K562 (cell line): Measurements from ENCODE around the gene SERHL2. TPM values are rescaled to one million over a fixed set of nuclear protein-coding genes. Genes with fewer than 3 reads are reported as not detected.

Experiments used
- BDP1 ChIP-seq: IDR thresholded peaks from 3 replicates; pipeline ENCODE4 v1.6.1; 2011; ENCODE audit not compliant: insufficient read length, insufficient read depth
- BHLHE40 ChIP-seq: IDR thresholded peaks from 2 replicates; pipeline ENCODE4 v1.6.1; 2011; ENCODE audit warnings: low read length, improper control_type of control experiment
- ELF2 ChIP-seq: fragments of 250-450 bp; sonication (Bioruptor Pico); IDR thresholded peaks from 2 replicates; pipeline ENCODE4 v1.5.0; 2021; ENCODE audit warnings: mild to moderate bottlenecking
- HCFC1 ChIP-seq: IDR thresholded peaks from 2 replicates; pipeline ENCODE4 v1.6.1; 2012; ENCODE audit warnings: low read depth, low read length, improper control_type of control experiment
- MEIS2 ChIP-seq: fragments of 450-650 bp; IDR thresholded peaks from 2 replicates; pipeline ENCODE4 v1.6.1; 2014; ENCODE audit warnings: mild to moderate bottlenecking; ENCODE audit not compliant: partially characterized antibody
- MGA ChIP-seq: fragments of 450-650 bp; IDR thresholded peaks from 2 replicates; pipeline ENCODE4 v1.6.1; 2016; ENCODE audit warnings: mild to moderate bottlenecking, moderate library complexity
- MXD1 ChIP-seq: fragments of 250-450 bp; sonication (Bioruptor Pico); IDR thresholded peaks from 2 replicates; pipeline ENCODE4 v1.8.0; 2021; ENCODE audit warnings: borderline replicate concordance, mild to moderate bottlenecking, moderate library complexity; ENCODE audit not compliant: poor library complexity, severe bottlenecking
- NCOA4 ChIP-seq: fragments of 450-650 bp; IDR thresholded peaks from 2 replicates; pipeline ENCODE4 v1.6.1; 2018; ENCODE audit warnings: mild to moderate bottlenecking; ENCODE audit not compliant: partially characterized antibody
- PBX2 ChIP-seq, 2 experiments: IDR thresholded peaks in 1 of 2; conservative IDR thresholded peaks in 1 of 2; 2 replicates each; pipeline ENCODE4 v1.6.1; 2016; ENCODE audit warnings: low read depth in 2 of 2, mild to moderate bottlenecking in 1 of 2, missing compliant biosample characterization in 1 of 2, missing genetic modification characterization in 1 of 2, moderate library complexity in 1 of 2
- polyA plus RNA-seq, 8 experiments: library from polyadenylated mRNA; depleted of rRNA in 4 of 8; stranded (reverse) in 5 of 8; unstranded in 3 of 8; fragments of >200 nt; fragmentation: Nextera tagmentation in 2 of 8; fragmentation: Illumina TruSeq in 1 of 8; extraction: Ambion mirVana in 2 of 8; extraction: Trizol in 1 of 8; gene quantifications; 2 replicates each; pipeline versions ENCODE4 v1.2.1 to v1.2.3, GENCODE V29; 2011 to 2014; ENCODE audit warnings: inconsistent platforms in 1 of 8, missing spikeins in 1 of 8
- total RNA-seq, 7 experiments: library from RNA; depleted of rRNA in 6 of 7; stranded (reverse); fragments of >200 nt in 6 of 7; fragmentation: Illumina TruSeq in 2 of 7; extraction: Trizol in 2 of 7; gene quantifications; 2 replicates each; pipeline versions ENCODE4 v1.2.1 to v1.2.3, GENCODE V29; 2011 to 2021; ENCODE audit warnings: low replicate concordance in 1 of 7

The SERHL2 gene
- total and polyA plus RNA-seq, 9 of the 15 experiments (the other 6 are each of a cell fraction or from before 2014, with no cell fraction given): 19.9 to 62.6 (median 25.2) TPM

- TF ChIP-seq BDP1 (no peak), MEIS2 (peak; percentile 51), BHLHE40 (no peak), MGA (peak; percentile 20; the same call in 1 of the 2 replicates), ELF2 (CRISPR knock-in tag) (no peak), HCFC1 (peak; percentile 81), NCOA4 (no peak), PBX2 (CRISPR knock-in tag; IDR thresholded peaks at IDR 0.05; ENCODE audit: low read depth) (no peak), PBX2 (tag; conservative IDR thresholded peaks at IDR 0.05; ENCODE audit: low read depth) (no peak; the same call in 1 of the 2 replicates), MXD1 (CRISPR knock-in tag) (peak; percentile 29)
Measured at GRCh38 chr22:42519525-42520401, 34.0 kb upstream of the SERHL2 start, which contains the start of gene RRP7A (continued).
